Measurements from ENCODE around the gene HNMT. TPM values are rescaled to one million over a fixed set of nuclear protein-coding genes. Genes with fewer than 3 reads are reported as not detected.
"Not testable (repeated sequence)": the region's sequence is repeated elsewhere in the genome, so short reads cannot be mapped to it uniquely, and the experiment has no call there.

HNMT gene
- total RNA-seq (1 to 10 TPM; 3.5 to 7.3 (median 5.9) TPM), polyA plus RNA-seq (1 to 10 TPM; 3.8 to 5.2 (median 3.9) TPM)
- long read RNA-seq, donor 1, partial matches to known transcripts: 0 of 1 reads
- long read RNA-seq, donor 1, other reads (novel, unspliced or antisense): 0 of 1 reads
- long read RNA-seq, donor 2, partial matches to known transcripts: 0 of 2 reads
- long read RNA-seq, donor 2, other reads (novel, unspliced or antisense): 1 of 2 reads

- Histone ChIP-seq H3K27ac (peak within 1 kb of the TSS; percentile 50), H3K9me3 (no peaks in the 10 kb centered on the region), H3K4me1 (no peaks in the 10 kb centered on the region), H3K4me3 (peak within 1 kb of the TSS; percentile 64), H3K36me3 (ENCODE audit: insufficient read depth in 1 of 2, low read depth in 1 of 2) (no peaks in the 10 kb centered on the region), H3K27me3 (ENCODE audit: insufficient read depth in 3 of 3, low read length in 2 of 3) (no peaks in the 10 kb centered on the region)
- DNase-seq (peak; percentile 19 to 58), ATAC-seq (peak in 3 of 4 donors; percentile 51 to 74 (median 55))
- WGBS, 3 donors: 1 to 11% (median 5%) methylated on average over 15 of the region's 15 CpGs
- intact Hi-C loops (cut with DNase I): no loop called here
- TF ChIP-seq CTCF (IDR thresholded peaks at IDR 0.05): no peak
Measured at GRCh38 chr2:137964066-137964858, at the start of gene HNMT. HNMT (plus strand) TSS chr2:137964473; CDS start chr2:137964492, 19 bp downstream.

- Histone ChIP-seq H3K4me1 (no peaks in the 10 kb centered on the region), H3K4me3 (no peak overlapping the region), H3K27ac (no peak overlapping the region), H3K9me3 (no peaks in the 10 kb centered on the region), H3K36me3 (ENCODE audit: insufficient read depth in 1 of 2, low read depth in 1 of 2) (no peaks in the 10 kb centered on the region), H3K27me3 (ENCODE audit: insufficient read depth in 3 of 3, low read length in 2 of 3) (no peaks in the 10 kb centered on the region)
- no peak for TF ChIP-seq CTCF (IDR thresholded peaks at IDR 0.05)
- ATAC-seq: no peak
- no peak for DNase-seq
- WGBS, 3 donors: 76 to 91% (median 84%) methylated on average over 2 of the region's 2 CpGs
- intact Hi-C loops (cut with DNase I): no loop called here
Measured at GRCh38 chr2:137921105-137921880, 43.0 kb upstream of the HNMT start.

- H3K27ac ChIP-seq; H3K9me3 ChIP-seq; H3K4me3 ChIP-seq; H3K27me3 ChIP-seq (ENCODE audit: insufficient read depth in 3 of 3, low read length in 2 of 3); H3K36me3 ChIP-seq (ENCODE audit: insufficient read depth in 1 of 2, low read depth in 1 of 2); DNase-seq; H3K4me1 ChIP-seq; ATAC-seq; intact Hi-C loops (cut with DNase I): not testable (repeated sequence)
Measured at GRCh38 chr2:137922171-137922570, 42.1 kb upstream of the HNMT start.

- intact Hi-C loops (cut with DNase I): no loop called here
- Histone ChIP-seq H3K27ac (no peak overlapping the region), H3K27me3 (ENCODE audit: insufficient read depth in 3 of 3, low read length in 2 of 3) (no peaks in the 10 kb centered on the region), H3K36me3 (ENCODE audit: insufficient read depth in 1 of 2, low read depth in 1 of 2) (no peaks in the 10 kb centered on the region), H3K4me3 (no peak overlapping the region), H3K9me3 (no peaks in the 10 kb centered on the region), H3K4me1 (no peaks in the 10 kb centered on the region)
- WGBS, 3 donors: 29 to 64% (median 52%) methylated on average over 1 of the region's 1 CpG
- no peak for DNase-seq
- TF ChIP-seq CTCF (IDR thresholded peaks at IDR 0.05): no peak
- ATAC-seq: no peak
Measured at GRCh38 chr2:137924019-137924418, 40.3 kb upstream of the HNMT start.

GRCh38 chr2:137925599-137925998 lies 38.7 kb upstream of the HNMT start:
- no peak for ATAC-seq
- intact Hi-C loops (cut with DNase I): no loop called here

More at GRCh38 chr2:137925599-137925998, 38.7 kb upstream of the HNMT start:
- Histone ChIP-seq H3K36me3 (ENCODE audit: insufficient read depth in 1 of 2, low read depth in 1 of 2) (no peaks in the 10 kb centered on the region), H3K4me3 (no peak overlapping the region), H3K27me3 (ENCODE audit: insufficient read depth in 3 of 3, low read length in 2 of 3) (no peaks in the 10 kb centered on the region), H3K9me3 (no peaks in the 10 kb centered on the region), H3K27ac (no peak overlapping the region), H3K4me1 (no peaks in the 10 kb centered on the region)
- no peak for TF ChIP-seq CTCF (IDR thresholded peaks at IDR 0.05)
- no peak for DNase-seq
- 88 to 90% (median 90%) methylated on average over 2 of the region's 2 CpGs for WGBS, 3 donors
